ENCODE data around the gene ANKZF1. TPM values are rescaled to one million over a fixed set of nuclear protein-coding genes. Genes with fewer than 3 reads are reported as not detected.
A peak's percentile ranks its signal among the peaks of the same experiment; 100 is the strongest.

ANKZF1 gene
- total and polyA plus RNA-seq, 10 of the 15 experiments (the other 5 are each of a cell fraction or from before 2014, with no cell fraction given), result 3.1 to 104 (median 35.0) TPM

DNA sequence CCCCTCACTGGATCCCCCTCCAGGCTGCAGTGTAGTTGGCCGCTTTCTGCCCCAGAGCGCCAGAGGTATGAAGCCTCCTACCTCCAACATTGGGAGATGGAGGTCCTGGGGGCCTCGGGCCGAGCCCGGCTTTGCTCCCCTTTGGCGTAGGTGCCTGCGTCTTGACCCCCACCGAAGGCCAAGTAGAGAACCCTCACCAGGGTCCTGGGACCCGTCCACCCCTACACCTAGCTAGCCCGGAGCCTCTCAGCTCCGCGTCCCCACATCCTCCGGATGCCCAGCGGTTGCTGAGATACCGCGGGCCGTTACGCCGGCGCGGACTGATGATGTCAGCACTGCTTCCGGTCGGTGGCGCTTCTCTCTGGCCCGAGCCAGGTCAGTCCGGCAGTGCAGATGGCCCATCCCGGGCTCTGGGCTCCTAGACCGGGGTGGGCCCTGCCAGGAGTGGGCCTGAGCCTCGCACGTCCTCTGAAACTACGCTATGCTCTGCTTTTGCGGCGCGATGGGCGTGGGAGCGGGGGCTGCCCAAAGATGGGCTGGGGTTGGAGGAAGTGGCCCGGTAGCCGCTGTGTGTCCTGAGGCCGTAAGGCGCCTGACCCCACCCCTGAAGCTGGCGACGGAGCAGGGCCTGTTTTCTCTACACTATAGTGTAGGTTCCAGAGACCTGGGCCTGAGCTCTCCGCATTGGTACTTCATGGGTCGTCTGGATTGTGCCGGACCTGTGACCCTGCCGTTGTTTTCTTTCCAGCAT lies 15.7 kb downstream of the ANKZF1 start, which contains the start of the genes GLB1L and STK16:
GLB1L (minus strand) TSS at position 297 of the 751 bp plus-strand sequence. CDS start 1,871 bp downstream, outside the sequence.
STK16 (plus strand) TSS at position 332 of the 751 bp plus-strand sequence. CDS start 521 bp downstream, outside the sequence.
- DNase-seq (ENCODE audit: low read depth, low spot score) (peak; percentile 75), FAIRE-seq (peak; percentile 75), ATAC-seq (peak; percentile 83)
- RAD21 ChIA-PET (ENCODE audit: unreplicated experiment), result interaction anchor here (1.1 to 2.3 kb wide), 9 partner anchors 8 to 75 kb away, joined by 4 to 20 read pairs (median 5); partner anchors contain the start of genes ANKZF1, ATG9A, DNAJB2 and TUBA4A
- Histone ChIP-seq H3K79me2 (ENCODE audit: control insufficient read depth, insufficient read depth, low read length) (peaks cover 28% of the 10 kb centered on the region), H3K9ac (ENCODE audit: control insufficient read depth, insufficient read depth, low read length) (peak within 1 kb of the TSS; percentile 77), H3K4me3 (peak within 1 kb of the TSS; percentile 90), H3K27ac (ENCODE audit: control insufficient read depth, insufficient read depth) (peak within 1 kb of the TSS; percentile 70), H3K4me1 (ENCODE audit: control insufficient read depth, insufficient read depth, low read length) (peaks cover 44% of the 10 kb centered on the region), H3K4me2 (ENCODE audit: control insufficient read depth, insufficient read depth) (peak within 1 kb of the TSS; percentile 89), H3K9me3 (replicated peaks; ENCODE audit: control insufficient read depth, insufficient read depth, low read length) (no peaks in the 10 kb centered on the region), H2AFZ (ENCODE audit: control insufficient read depth, low read depth, low read length) (peak within 1 kb of the TSS; percentile 87), H3K27me3 (replicated peaks in 1 of 2; ENCODE audit: control insufficient read depth in 2 of 2, insufficient read depth in 2 of 2, low read length in 1 of 2) (no peaks in the 10 kb centered on the region), H4K20me1 (ENCODE audit: control insufficient read depth, insufficient read depth) (0 out of 2 replicates have a peak, but pooled peaks cover 4% of the 10 kb centered on the region), H3K36me3 (ENCODE audit: control insufficient read depth in 2 of 2, insufficient read depth in 2 of 2, low read length in 1 of 2) (peaks cover 7 to 15% of the 10 kb centered on the region in 2 experiments)
- SMC1A ChIA-PET (ENCODE audit: uncharacterized antibody, unreplicated experiment), result interaction anchor here (0.8 to 2.5 kb wide), 14 partner anchors 10 to 71 kb away, joined by 3 to 16 read pairs (median 6); partner anchors contain the start of genes ABCB6, ANKZF1, ATG9A and CNPPD1
- in situ Hi-C loops (cut with MboI) (no loop called here), intact Hi-C loops (cut with micrococcal nuclease; ENCODE audit: unreplicated experiment) (no loop called here)
- POLR2A ChIA-PET, result interaction anchor here (0.9 to 3.0 kb wide), 16 partner anchors 10 to 360 kb away, joined by 3 to 31 read pairs (median 7); partner anchors contain the start of genes ABCB6, ANKZF1, ATG9A and CNPPD1
- 3% methylated on average over 44 of the region's 46 CpGs for WGBS (ENCODE audit: insufficient coverage, insufficient replicate concordance, low lambda C conversion rate, missing lambda C conversion rate)
- CTCF ChIA-PET, result interaction anchor here (0.9 to 3.4 kb wide), 13 partner anchors 8 to 89 kb away, joined by 3 to 40 read pairs (median 4); partner anchors contain the start of genes ANKZF1, ATG9A, DNAJB2 and TUBA4A
- BruUV-seq (replicated peaks), result TSS peak; percentile 81
- TF ChIP-seq, protein P1, sequence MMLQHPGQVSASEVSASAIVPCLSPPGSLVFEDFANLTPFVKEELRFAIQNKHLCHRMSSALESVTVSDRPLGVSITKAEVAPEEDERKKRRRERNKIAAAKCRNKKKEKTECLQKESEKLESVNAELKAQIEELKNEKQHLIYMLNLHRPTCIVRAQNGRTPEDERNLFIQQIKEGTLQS (IDR thresholded peaks at IDR 0.05; ENCODE audit: borderline replicate concordance, extremely low read depth, low read depth, low read length), result peak; percentile 73; the same call in 1 of the 2 replicates
- no peak for TF ChIP-seq ZNF622 (IDR thresholded peaks at IDR 0.05)
- TF ChIP-seq YY1 (IDR thresholded peaks at IDR 0.05; ENCODE audit: low read depth, low read length), result peak; percentile 39; the same call in 1 of the 2 replicates
- no peak for TF ChIP-seq FOXM1 (IDR thresholded peaks at IDR 0.05; ENCODE audit: low read depth, low read length)
- no peak for TF ChIP-seq IRF4 (IDR thresholded peaks at IDR 0.05; ENCODE audit: low read depth, low read length)
- TF ChIP-seq, protein P2, sequence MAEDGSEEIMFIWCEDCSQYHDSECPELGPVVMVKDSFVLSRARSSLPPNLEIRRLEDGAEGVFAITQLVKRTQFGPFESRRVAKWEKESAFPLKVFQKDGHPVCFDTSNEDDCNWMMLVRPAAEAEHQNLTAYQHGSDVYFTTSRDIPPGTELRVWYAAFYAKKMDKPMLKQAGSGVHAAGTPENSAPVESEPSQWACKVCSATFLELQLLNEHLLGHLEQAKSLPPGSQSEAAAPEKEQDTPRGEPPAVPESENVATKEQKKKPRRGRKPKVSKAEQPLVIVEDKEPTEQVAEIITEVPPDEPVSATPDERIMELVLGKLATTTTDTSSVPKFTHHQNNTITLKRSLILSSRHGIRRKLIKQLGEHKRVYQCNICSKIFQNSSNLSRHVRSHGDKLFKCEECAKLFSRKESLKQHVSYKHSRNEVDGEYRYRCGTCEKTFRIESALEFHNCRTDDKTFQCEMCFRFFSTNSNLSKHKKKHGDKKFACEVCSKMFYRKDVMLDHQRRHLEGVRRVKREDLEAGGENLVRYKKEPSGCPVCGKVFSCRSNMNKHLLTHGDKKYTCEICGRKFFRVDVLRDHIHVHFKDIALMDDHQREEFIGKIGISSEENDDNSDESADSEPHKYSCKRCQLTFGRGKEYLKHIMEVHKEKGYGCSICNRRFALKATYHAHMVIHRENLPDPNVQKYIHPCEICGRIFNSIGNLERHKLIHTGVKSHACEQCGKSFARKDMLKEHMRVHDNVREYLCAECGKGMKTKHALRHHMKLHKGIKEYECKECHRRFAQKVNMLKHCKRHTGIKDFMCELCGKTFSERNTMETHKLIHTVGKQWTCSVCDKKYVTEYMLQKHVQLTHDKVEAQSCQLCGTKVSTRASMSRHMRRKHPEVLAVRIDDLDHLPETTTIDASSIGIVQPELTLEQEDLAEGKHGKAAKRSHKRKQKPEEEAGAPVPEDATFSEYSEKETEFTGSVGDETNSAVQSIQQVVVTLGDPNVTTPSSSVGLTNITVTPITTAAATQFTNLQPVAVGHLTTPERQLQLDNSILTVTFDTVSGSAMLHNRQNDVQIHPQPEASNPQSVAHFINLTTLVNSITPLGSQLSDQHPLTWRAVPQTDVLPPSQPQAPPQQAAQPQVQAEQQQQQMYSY (CRISPR knock-in tag; IDR thresholded peaks at IDR 0.05), result no peak
- TF ChIP-seq EZH2 (IDR thresholded peaks at IDR 0.05; ENCODE audit: borderline replicate concordance, control insufficient read depth, low read depth, low read length), result no peak
- TF ChIP-seq, protein P3, sequence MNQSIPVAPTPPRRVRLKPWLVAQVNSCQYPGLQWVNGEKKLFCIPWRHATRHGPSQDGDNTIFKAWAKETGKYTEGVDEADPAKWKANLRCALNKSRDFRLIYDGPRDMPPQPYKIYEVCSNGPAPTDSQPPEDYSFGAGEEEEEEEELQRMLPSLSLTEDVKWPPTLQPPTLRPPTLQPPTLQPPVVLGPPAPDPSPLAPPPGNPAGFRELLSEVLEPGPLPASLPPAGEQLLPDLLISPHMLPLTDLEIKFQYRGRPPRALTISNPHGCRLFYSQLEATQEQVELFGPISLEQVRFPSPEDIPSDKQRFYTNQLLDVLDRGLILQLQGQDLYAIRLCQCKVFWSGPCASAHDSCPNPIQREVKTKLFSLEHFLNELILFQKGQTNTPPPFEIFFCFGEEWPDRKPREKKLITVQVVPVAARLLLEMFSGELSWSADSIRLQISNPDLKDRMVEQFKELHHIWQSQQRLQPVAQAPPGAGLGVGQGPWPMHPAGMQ (IDR thresholded peaks at IDR 0.05; ENCODE audit: borderline replicate concordance), result no peak
- TF ChIP-seq, protein P4, sequence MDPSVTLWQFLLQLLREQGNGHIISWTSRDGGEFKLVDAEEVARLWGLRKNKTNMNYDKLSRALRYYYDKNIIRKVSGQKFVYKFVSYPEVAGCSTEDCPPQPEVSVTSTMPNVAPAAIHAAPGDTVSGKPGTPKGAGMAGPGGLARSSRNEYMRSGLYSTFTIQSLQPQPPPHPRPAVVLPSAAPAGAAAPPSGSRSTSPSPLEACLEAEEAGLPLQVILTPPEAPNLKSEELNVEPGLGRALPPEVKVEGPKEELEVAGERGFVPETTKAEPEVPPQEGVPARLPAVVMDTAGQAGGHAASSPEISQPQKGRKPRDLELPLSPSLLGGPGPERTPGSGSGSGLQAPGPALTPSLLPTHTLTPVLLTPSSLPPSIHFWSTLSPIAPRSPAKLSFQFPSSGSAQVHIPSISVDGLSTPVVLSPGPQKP (IDR thresholded peaks at IDR 0.05; ENCODE audit: low read depth, low read length), result peak; percentile 94
- TF ChIP-seq, protein P5, sequence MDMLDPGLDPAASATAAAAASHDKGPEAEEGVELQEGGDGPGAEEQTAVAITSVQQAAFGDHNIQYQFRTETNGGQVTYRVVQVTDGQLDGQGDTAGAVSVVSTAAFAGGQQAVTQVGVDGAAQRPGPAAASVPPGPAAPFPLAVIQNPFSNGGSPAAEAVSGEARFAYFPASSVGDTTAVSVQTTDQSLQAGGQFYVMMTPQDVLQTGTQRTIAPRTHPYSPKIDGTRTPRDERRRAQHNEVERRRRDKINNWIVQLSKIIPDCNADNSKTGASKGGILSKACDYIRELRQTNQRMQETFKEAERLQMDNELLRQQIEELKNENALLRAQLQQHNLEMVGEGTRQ (IDR thresholded peaks at IDR 0.05; ENCODE audit: borderline replicate concordance, low read depth, low read length), result no peak
- no peak for TF ChIP-seq MEF2B (IDR thresholded peaks at IDR 0.05; ENCODE audit: partially characterized antibody, poor library complexity, severe bottlenecking)
- TF ChIP-seq RELA (IDR thresholded peaks at IDR 0.05; ENCODE audit: borderline replicate concordance, partially characterized antibody), result peak; percentile 33
